ENCODE data around the gene TIMM13.

TIMM13 gene

DNA sequence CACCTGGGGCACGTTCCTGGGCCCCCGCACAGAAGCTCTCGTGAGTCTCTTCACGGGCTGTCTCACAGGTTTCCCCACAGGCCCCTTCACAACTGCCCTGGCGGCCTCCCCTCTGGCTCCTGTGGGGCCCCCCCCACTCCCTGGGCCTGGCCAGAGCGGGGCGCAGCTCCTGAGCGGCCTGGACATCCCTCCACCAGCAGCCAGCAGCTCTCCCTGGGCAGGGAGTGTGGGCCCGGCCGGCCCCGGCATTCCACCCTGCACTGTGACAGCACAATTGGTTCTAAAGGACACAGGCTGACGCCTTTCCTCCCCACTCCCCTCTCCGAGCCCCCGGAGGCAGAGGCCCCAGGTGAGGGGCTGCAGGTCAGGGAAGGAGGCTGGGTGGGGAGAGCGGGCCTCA, 9.5 kb upstream of the TIMM13 start:
- no peak for DNase-seq (ENCODE audit: low read depth)
- H3K4me3 ChIP-seq (ENCODE audit: control insufficient read depth, low read depth, low read length) = no peak overlapping the region
- TF ChIP-seq, protein P1, sequence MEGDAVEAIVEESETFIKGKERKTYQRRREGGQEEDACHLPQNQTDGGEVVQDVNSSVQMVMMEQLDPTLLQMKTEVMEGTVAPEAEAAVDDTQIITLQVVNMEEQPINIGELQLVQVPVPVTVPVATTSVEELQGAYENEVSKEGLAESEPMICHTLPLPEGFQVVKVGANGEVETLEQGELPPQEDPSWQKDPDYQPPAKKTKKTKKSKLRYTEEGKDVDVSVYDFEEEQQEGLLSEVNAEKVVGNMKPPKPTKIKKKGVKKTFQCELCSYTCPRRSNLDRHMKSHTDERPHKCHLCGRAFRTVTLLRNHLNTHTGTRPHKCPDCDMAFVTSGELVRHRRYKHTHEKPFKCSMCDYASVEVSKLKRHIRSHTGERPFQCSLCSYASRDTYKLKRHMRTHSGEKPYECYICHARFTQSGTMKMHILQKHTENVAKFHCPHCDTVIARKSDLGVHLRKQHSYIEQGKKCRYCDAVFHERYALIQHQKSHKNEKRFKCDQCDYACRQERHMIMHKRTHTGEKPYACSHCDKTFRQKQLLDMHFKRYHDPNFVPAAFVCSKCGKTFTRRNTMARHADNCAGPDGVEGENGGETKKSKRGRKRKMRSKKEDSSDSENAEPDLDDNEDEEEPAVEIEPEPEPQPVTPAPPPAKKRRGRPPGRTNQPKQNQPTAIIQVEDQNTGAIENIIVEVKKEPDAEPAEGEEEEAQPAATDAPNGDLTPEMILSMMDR (IDR thresholded peaks at IDR 0.05; ENCODE audit: control insufficient read depth, insufficient read depth, low read depth, low read length, missing control alignments) = no peak

DNA sequence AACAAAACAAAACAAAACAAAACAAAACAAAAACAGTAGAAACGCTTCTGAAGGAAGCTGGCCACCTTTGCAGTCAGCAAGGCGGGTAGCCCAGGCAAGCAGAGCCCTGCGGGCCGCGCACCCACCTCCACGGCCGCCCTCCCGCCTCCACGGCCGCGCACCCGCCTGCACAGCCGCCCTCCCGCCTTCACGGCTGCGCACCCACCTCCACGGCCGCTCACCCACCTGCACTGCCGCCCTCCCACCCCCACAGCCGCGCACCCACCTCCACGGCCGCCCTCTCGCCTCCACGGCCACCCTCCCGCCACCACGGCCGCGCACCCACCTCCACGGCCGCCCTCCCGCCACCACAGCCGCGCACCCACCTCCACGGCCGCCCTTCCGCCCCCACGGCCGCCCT, 9.0 kb upstream of the TIMM13 start:
- DNase-seq (ENCODE audit: low read depth) = no peak
- no peak overlapping the region for H3K4me3 ChIP-seq (ENCODE audit: control insufficient read depth, low read depth, low read length)
- TF ChIP-seq, protein P1 (IDR thresholded peaks at IDR 0.05; ENCODE audit: control insufficient read depth, insufficient read depth, low read depth, low read length, missing control alignments) = no peak

DNA sequence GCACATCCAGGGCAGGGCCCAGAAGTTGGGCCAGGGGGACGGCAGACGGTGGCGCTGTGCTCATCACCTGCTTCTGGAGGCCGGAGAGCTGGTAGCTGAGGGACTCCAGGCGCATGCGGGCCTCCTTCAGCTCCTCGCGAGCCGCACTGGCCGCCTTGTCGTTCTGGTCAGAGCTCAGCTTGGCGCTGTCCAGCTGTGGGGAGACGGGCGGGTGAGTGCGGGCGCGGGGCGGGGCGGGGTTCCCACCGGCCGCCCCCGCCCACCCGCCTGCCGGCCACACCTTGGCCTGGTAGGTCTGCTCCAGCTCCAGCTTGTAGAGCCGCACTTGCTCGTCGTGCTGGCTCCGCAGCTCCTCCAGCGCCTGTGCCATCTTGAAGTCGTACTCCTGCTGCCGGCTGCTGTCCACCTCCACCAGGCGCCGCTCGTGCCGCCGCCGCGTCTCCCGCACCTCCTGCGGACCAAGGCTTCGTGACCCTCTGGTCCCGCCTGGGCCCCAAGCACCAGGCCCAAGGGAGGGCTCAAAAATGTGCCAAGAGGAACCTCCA, 7.4 kb upstream of the TIMM13 start:
- TF ChIP-seq, protein P1 (IDR thresholded peaks at IDR 0.05; ENCODE audit: control insufficient read depth, insufficient read depth, low read depth, low read length, missing control alignments) = no peak
- H3K4me3 ChIP-seq (ENCODE audit: control insufficient read depth, low read depth, low read length) = no peak overlapping the region
- no peak for DNase-seq (ENCODE audit: low read depth)

- TF ChIP-seq, protein P1 (IDR thresholded peaks at IDR 0.05; ENCODE audit: control insufficient read depth, insufficient read depth, low read depth, low read length, missing control alignments) = no peak
- DNase-seq (ENCODE audit: low read depth) = no peak
Measured at GRCh38 chr19:2434267-2434666, 6.9 kb upstream of the TIMM13 start.

GRCh38 chr19:2433854-2434253, 6.5 kb upstream of the TIMM13 start:
- DNase-seq (ENCODE audit: low read depth) = no peak
- TF ChIP-seq, protein P1 (IDR thresholded peaks at IDR 0.05; ENCODE audit: control insufficient read depth, insufficient read depth, low read depth, low read length, missing control alignments) = no peak
- H3K4me3 ChIP-seq (ENCODE audit: control insufficient read depth, low read depth, low read length) = no peak overlapping the region

More at GRCh38 chr19:2434267-2434666, 6.9 kb upstream of the TIMM13 start:
- no peak overlapping the region for H3K4me3 ChIP-seq (ENCODE audit: control insufficient read depth, low read depth, low read length)

DNA sequence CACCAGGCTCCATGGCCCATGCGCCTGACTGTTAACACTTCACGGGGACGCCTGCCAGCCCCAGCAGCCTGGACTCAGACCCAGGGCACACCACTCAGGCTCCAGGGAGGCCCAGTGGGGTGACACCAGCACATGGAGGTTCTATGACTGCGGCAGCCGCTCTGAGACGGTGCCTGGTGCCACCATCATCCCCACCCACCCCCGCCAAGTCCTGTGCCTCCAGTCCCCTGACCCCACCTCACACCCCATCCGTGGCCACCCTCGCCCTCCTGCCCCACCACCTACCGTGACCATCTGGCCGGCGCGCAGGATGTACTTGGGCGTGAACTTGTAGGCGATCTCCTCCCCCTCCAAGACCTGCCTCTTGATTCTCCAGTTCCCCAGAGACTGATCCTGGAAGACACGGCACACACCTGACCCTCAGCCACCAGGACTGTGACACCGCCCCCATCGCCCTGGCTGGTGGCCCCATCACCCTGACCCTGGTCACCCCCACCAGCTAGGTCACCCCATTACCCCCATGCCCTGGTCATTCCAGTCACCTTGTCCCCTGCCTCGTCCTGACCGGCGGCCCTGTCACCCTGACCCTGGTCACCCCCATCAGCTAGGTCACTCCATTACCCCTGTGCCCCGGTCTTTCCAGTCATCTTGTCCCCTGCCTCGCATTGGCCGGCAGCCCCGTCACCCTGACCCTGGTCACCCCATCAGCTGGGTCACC, 4.9 kb upstream of the TIMM13 start:
- no peak for DNase-seq (ENCODE audit: low read depth)
- H3K4me3 ChIP-seq (ENCODE audit: control insufficient read depth, low read depth, low read length) = no peak overlapping the region
- TF ChIP-seq, protein P1 (IDR thresholded peaks at IDR 0.05; ENCODE audit: control insufficient read depth, insufficient read depth, low read depth, low read length, missing control alignments) = no peak
